Keratinocyte (primary cell): ENCODE results near the gene DSCAM.

Experiments
- EZH2 ChIP-seq: IDR thresholded peaks from one replicate; pipeline ENCODE4 v1.6.1; 2012; ENCODE audit warnings: inconsistent platforms, mild to moderate bottlenecking, low read length, moderate library complexity
- TF ChIP-seq, protein P1 (sequence below), 3 experiments: IDR thresholded peaks in 1 of 3; conservative IDR thresholded peaks in 1 of 3; optimal IDR thresholded peaks in 1 of 3; 2 replicates in 2 of 3; 3 replicates in 1 of 3; pipeline versions ENCODE3 to v1.5.1; 2011; ENCODE audit warnings: low read length in 3 of 3, mild to moderate bottlenecking in 3 of 3, moderate library complexity in 2 of 3, control low read depth in 1 of 3, inconsistent platforms in 1 of 3; ENCODE audit not compliant: insufficient read depth in 2 of 3; ENCODE audit errors: extremely low read depth in 1 of 3

DNA sequence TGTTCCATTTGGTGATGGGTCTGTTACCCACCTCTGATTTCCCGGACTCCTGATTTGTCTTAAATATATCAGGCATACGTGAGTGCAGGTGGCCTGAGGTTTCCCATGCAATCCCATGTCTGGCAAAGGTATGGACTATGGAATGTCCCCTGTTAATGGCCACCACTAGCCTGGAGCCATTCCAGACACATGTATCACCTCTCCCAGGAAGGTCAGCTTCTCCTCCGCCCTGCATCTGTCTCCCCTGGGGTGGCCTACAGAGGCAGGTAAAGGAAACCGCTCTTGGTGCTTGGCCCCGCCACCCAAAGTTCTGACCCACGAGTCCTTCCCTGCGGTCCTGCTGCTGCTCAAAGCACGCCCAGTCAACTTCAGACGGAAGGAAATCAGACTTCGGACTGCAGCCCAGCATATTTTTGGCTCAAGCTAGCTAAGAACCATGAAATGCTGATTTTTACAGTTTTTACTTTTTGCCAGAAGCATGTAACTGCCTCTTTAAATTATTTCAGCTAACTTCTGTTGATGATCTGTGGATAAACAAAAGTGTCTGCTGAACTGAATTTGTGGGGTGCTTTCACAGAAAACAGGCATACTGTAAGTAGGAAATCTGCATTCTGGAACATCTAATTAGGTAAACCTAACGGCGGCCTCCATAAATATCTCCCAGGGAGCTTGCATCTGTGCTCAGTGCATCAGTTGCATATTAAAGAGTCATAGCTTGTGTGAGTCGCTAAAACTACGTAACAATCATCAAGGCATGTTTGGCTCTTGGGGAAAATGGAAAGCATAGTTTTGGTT lies 873.8 kb downstream of the DSCAM start:
- TF ChIP-seq, protein P1, sequence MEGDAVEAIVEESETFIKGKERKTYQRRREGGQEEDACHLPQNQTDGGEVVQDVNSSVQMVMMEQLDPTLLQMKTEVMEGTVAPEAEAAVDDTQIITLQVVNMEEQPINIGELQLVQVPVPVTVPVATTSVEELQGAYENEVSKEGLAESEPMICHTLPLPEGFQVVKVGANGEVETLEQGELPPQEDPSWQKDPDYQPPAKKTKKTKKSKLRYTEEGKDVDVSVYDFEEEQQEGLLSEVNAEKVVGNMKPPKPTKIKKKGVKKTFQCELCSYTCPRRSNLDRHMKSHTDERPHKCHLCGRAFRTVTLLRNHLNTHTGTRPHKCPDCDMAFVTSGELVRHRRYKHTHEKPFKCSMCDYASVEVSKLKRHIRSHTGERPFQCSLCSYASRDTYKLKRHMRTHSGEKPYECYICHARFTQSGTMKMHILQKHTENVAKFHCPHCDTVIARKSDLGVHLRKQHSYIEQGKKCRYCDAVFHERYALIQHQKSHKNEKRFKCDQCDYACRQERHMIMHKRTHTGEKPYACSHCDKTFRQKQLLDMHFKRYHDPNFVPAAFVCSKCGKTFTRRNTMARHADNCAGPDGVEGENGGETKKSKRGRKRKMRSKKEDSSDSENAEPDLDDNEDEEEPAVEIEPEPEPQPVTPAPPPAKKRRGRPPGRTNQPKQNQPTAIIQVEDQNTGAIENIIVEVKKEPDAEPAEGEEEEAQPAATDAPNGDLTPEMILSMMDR (optimal IDR thresholded peaks at IDR 0.05 in 1 of 3, IDR thresholded peaks at IDR 0.05 in 1 of 3, conservative IDR thresholded peaks at IDR 0.05 in 1 of 3; ENCODE audit: extremely low read depth in 1 of 3, insufficient read depth in 2 of 3, low read length in 3 of 3) = no peak
- no peak for TF ChIP-seq EZH2
